Stimulated activated CD4-positive, alpha-beta T cell treated with anti-CD3 and anti-CD28 coated beads, Interleukin-4, amount 100 ng/mL, for 4 hours (primary cell): ENCODE measurements around the gene CCDC27.

Experiments
- DNase-seq, 2 experiments: peaks; one replicate each; pipeline ENCODE4 v3.0.0-alpha.2; 2020

Gene CCDC27

DNA sequence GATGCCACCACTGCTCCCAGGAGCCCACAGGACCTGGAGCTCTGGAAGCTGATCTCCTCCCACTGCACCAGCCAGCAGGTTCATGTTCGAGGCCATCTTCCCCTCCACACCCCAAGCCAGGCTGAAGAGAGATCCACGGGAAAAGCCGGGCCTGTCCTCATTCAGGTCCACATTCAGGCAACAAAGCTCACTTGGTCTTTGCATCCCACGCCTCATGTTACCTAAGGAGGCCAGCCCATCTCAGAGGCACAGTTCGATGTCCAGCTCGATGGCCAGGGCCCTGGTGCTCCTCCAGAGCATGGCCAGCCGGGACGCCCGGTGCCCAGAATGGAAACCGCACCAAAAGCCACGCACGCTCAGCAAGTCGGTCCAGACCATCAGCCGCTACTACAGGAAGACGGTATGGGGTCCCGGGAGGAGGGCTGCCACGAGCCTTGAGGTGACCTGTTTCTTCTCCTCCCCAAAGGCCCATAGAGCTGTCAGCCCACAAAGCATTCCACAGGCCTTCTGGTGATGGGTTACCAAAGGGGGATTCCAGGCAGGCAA is at the start of gene CCDC27:
Gene CCDC27, plus strand, starts transcription at position 51 of the 546 bp plus-strand sequence. Its CDS starts 32 bp downstream, at position 83.
- DNase-seq: no peak

DNA sequence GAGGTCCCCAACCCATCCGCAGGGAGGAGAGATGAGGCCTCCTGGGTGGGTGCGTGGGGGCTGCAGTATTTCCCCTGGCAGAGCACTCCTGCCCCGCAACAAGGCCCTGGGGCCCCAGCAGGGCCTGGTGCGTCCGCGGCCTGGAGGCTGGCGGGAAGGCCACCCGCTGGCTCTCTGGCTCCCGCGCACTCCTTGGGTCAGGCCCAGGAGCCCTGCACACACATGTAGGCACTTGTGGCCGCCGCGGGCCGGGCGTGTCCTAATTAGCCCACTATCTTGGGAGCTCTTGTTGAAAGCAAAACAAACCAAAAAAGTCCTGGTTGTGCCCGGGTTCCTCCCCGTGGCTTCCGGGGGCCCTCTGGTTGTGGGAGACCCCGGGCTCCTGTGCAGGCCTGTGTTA is 49.7 kb upstream of the CCDC27 start:
- DNase-seq: no peak

DNA sequence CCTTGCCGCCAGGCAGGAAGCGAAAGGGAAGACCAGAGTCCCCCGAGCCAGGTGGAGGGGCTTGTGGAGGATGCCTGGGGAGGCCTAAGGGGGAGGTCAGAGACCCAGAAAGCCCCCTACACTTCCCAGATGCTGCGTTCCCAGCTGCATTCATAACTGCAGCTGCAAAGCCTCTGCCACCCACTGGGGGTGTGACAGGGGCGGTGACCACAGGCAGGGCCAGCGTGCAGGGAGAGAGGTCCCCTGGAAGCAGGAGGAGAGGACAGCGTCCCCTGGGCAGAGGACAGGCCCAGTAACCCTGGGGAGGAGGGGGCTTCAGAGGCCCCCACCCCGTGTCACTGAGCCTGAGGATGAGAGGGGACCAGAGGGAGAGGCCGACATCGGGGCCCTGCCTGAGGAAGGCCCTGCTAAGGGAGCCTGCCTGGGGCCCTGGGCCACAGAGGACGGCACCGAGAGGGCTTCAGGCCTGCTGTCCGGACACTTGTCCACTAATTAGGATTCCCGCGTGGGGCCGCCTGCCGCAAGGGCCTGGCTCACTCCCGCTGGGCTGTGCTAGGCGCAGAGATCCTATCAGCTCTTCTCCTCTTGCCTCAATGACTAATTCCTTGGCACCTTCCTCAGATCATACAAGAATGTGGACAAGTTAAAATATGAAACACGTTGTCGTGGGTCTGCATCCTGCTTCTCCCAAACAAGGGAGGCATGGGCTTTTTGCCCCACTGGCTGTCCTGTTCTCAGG is 49.1 kb upstream of the CCDC27 start:
- DNase-seq: no peak

DNA sequence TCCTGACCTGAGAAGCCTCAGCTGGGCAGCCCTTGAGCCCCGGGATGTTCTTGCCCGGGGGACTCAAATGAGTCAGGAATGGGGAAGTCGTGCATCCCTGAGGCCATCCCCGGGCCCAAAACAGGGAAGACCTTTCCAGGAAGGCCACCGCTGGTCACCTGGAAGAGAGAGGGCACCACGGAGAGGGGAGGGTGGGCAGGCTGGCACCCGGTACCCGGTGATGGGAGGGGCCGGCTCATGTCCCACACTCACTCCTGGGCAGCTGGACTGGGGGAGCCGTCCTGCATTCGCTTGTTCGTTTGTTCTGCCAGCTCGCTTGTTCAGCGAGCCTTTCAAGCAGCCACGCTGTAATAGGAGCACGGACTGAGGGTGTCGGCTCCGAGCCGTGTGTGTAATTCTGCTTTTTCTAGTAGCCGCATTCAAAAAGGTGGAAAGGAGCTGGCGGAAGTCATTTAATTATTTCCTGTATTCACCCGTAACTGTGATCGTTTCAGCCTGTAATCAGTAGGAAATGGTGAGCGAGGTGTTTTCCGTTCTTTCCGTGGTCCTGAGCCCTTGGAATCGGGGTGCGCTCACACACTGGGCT is 48.4 kb upstream of the CCDC27 start:
- no peak for DNase-seq

DNA sequence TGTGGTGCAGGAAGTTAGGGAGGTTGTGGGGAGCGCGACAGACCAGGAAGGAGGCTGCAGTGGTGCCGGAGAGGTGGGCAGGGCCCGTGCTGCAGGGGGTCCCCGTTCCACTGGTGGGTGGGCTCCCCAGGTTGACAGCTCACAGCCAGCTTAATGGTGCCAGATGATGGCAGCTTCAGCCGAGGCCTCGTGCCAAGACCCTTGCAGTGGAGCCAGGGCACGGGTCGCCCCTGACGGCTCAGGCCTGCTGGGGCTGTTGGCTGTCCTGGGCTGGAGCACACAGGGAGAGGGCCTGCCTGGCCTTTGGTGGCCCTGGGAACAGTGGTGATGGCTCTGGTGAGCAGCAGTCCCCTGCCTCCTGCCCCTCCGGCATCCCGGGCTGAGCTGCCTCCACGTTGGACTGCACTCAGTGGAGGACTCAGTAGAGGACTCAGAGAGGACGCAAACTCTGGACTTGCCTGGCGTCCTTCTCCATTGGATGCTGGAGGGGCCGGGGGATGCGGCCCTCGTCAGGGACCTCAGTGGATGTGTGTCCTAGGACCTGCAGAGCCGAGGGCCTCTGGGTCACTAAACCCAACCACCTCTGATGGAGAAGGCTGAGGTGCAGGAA is 46.8 kb upstream of the CCDC27 start:
- no peak for DNase-seq

DNA sequence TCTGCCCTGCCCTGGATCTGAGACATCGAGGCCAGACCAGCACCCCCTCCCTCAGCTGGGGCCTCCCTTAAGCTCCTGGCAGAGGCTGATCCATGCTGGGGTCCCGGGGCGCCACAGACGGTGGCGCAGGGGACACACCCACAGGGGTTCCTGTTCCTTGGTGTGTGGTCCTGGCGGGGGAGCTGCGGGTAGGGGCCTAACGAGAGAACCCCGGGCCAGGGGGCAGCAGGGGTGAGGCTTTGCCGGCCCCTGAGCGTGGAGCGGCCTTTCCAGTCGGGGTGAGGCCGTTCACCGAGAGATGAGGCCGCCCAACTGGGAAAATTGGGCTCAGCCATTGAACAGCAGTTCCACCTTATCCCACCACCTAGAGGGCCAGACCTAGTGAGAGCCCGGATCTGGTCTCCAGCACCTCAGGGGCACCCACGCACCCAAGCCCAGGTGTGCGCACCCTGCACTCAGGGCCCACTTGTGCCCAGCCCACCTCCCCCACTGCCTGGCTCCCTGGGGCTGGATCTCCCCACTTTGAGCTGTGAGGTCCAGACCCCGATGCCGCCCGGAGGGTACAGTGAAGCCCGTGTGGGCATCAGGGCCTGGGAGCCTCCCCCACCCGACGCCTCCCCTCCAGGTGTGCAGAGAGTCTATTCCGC is 45.5 kb upstream of the CCDC27 start:
- DNase-seq: no peak

DNA sequence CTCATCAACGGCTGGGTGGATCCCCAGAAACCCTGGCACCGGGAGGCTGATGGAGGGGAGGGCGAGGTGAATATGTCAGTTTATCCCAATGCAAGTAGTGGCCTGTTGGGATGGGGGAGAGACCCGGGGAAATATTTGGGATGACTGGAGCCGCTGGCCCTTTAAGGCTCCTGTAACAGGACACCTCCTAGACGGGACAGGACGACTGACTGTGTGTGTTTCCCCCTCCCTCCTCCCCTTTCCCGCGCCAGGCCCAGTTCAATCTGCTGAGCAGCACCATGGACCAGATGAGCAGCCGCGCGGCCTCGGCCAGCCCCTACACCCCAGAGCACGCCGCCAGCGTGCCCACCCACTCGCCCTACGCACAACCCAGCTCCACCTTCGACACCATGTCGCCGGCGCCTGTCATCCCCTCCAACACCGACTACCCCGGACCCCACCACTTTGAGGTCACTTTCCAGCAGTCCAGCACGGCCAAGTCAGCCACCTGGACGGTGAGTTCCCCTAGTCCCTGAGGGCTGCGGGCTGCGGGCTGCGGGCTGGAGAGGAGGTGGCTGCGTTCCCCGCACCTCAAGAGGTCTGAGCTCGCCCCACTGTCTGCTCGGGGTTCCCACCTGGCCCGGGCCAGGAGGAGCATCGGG is 44.8 kb upstream of the CCDC27 start:
- no peak for DNase-seq

DNA sequence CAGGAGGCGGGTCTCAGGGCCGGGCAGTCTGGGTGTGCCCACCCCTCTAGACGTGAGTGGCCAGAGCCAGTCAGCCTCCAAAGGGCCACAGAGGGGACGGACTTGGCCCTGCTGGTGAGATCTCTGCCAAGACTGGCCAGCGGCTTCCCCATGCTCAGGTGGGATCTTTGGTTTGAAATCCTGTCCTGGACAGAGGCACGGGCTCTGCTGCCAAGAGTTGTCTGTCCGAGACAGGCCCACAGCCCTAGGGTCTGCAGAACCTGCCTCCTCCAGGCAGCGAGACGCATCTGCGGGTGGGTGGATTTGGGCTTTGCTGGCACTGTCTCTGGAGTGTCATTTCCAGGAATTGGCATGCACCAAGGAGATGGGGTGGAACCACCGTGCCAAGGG is 44.3 kb upstream of the CCDC27 start:
- DNase-seq: no peak

DNA sequence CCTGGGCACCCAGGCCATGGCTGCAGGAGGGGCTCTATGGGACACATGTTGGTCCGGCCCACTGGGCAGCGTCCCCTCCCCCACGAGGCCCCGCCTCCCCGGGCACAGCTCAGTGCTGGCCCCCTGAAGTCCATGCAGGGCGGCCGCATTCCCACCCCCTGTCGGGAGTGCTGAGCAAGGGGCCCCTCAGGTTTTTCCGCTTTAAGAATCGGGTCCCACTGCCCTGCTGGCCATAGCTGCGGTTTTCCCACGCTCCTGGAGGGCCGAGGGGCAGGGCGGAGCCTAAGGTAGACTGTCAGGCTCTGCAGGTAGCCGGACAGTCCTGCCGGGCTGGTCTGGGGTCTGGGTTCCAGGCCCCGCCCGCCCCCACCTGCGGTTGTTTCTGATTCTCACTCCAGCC is 43.5 kb upstream of the CCDC27 start:
- DNase-seq: no peak

DNA sequence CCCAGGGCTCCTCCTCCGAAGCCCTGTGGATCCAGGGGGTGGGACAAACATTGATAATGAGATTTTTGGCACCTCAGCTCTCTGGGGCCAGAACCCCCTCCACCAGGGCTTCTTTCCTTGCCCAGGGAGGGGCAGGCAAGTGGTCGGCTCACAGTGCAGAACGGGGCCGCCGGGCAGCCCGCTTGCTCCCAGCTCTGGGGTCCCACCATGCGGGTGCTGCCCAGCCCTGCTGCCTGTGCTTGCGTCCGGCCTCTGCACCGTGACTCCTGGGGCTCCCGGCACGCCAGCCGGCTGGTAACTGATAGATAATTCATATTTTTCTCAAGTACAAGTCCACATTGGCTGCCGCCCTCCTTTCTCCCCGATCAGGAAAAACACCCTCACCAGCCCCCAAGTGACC is 42.0 kb upstream of the CCDC27 start:
- DNase-seq: no peak

DNA sequence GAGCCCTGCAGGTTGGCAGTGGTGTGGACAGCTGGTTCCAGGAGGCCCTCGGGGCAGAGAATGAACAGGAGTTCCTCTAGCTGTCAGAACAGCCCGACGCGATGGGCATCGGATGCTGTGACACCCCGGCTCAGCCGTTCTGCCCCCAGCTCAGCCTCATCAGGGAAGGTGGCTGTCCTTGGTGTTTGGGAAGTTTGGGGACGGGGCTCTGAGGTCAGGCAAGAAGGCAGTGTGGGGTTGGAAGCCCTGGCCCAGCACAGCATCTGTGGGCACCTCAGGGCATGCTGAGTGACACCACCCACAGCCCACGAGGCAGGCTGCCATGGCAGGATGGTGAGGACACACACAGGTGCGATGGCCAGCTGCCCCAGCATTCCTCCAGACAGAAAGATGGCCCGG is 40.9 kb upstream of the CCDC27 start:
- DNase-seq: no peak

DNA sequence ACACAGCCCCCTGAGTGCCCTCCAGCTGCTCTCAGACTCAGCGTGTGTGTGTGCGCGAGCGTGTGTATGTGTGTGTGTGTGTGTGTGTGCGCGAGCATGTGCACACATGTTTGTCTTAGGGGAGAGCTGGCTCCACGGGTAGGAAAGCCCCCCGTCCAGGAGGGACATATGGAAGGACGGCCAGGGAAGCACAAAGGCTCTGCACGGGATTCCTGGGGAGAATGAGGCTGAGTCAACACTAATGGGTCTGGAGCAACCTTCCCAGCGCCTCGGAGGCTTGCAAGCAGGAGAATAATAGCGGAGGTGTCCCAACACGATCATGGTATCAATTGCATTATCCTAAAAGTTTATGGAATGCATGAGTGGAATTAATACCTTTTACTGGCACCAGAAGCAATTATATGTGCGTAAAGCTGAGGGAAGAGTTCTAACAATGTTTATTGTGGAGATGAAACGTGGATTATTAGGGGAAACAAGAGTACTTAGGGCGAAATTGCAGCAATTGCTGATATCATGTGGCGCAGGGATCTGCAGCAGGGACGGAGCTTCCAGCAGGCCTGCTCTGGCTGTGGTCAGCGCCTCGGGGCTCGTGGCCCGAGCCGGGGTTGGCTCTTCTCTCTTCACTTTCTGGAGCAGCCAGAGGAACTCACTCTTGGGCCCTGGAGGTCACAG is 40.3 kb upstream of the CCDC27 start:
- no peak for DNase-seq

DNA sequence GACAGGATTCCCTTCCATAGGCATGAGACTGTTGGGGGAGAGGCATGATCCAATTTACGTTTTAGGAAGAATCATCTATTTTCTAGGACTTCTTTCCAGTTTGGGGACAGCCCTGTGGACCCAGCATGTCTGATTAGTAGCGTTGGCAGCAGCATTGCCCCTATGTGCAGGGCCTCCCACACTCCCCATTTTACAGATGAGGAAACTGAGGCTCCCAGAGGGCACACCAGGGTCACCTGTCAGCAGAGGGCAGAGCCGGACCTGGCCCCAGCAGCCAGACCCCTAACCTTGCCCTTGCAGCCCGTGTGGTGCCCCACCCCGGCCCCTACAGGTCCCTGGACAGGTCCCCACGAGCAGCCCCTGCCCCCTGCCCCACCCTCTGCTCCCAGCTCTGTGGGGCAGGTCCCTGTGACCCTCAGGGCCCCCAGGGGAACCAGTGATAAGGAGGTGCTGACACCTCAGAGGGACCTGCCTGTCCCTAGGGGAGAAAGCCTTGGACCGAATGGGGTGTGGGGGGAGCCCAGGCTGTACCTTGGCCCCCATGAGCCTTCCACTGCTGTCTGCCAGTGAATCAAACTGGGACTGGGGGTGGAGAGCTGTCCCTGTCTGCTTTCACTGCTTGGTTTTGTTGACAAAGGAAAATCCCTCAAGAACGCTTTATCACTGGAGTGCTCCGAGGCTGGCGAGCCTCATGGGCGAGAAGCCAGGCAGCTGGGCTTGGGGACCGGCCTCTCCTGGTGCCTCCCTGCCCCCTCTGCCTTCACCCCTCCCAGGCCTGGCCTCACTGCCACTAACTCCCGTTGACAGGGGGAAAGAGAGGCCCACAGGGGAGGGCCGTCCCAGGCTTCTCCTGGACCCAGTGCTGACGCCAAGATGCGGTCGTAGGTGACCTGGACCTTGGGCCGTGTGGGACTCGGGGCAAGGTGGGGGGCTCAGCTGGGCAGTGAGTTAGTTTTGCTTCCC is 39.4 kb upstream of the CCDC27 start:
- no peak for DNase-seq

DNA sequence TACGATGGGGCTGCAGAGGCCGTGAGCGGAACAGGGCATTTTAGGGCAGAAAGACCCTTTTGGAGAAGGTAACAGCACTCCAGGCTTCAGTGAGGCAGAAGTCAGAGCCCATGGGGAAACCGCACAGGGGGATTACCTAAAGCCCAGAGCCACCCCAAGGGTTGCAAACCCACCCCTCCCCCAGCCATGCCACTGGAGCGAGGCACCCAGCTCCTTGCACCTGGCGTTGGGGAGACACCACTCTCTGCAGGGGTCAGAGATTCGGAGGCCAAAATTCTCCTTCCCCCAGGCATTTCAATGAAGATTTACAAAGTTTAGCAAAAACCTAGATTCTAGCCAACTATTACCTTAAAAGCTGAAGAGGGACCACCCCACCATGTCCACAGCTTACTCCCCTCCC is 38.4 kb upstream of the CCDC27 start:
- no peak for DNase-seq

DNA sequence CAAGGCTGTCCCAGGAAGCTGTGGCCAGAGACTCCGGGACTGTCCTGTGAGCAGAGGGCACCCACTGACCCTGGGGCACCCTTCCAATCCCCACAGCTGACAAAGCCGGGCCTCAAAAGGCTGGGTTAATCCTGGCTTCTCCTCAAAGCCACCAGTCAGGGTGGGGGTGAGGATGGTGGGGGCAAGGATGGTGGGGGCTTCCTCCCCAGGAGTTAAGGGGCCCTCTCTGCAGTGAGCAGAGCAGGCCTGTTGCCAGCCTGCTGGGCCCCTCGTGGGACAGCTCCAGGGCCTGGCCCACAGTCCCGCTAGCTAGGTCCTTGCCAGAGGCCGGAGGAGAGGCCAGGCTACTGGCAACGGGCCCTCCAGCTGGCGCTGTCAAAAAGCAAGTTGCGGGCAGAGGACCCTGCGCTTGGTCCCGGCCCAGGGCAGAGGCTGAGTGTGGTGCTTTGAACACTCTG is 37.9 kb upstream of the CCDC27 start:
- DNase-seq: no peak

DNA sequence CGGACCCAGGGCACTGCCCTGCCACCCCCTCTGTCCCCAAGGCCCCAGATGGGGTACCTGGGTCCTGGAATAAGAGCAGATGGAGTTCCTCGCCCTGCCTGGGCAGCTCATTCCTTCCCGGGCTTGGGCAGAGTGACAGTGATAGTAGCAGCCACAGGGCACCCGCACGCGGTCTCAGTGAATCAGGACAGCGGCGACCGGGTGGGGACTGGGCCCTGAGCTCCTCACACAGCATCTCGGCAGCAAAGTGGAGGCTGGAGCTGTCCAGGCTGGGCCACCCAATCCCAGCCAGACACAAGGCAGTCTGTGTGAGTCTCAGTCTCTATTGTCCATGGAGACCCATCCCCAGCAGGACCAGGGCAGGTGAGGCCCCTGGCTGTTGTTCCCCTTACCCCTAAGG is 37.4 kb upstream of the CCDC27 start:
- DNase-seq: no peak

DNA sequence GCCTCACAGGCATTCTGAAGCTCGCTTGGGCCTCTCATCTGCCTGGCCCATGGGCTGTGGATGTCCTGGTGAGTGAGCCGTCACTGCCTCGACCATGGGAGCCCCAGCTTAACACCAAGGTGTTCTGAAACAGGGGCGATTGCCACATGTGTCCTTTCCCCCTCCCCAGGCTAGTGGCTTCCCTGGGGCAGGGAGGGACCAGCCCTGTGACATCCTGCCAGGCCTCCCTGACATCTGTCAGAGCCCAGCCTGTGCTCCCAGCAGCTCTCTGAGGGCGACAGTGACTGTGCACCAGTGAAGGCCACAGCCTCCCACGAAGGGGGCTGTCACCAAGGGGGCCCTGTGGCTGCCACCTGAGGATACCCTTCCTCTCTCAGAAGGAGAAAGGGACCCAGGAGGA is 35.9 kb upstream of the CCDC27 start:
- no peak for DNase-seq

DNA sequence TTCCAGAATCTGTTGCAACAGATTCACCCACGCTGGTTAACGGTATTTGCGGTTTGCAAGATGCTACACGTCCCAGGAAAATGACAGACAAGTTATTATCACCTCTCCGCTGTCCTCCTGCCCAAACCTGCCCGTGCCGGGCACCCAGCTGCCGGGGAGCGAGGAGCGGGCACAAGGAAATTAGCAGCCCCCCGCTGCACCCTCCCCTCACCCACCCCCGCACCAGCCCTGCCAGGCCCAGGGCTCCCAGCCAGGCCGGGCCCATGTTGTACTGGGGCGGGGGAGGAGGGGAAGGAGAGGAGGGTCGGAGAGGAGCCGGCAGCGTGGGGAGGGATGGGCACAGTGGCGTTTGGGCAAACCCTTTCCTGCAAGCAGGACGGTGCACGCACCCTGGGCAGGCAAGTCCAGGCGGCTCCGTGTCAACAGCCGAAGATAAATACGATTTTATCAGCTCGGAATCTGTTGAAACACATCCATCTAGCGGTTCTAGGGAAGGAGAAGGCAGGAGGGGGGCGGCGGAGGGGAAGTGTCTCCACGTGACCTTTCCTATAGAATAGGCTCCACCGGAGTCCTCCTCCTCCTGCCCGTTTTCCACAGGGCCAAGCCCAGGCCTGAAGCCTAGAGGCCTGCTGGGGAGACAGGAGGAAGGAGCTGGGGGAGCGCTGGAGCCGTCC is 35.1 kb upstream of the CCDC27 start:
- no peak for DNase-seq

DNA sequence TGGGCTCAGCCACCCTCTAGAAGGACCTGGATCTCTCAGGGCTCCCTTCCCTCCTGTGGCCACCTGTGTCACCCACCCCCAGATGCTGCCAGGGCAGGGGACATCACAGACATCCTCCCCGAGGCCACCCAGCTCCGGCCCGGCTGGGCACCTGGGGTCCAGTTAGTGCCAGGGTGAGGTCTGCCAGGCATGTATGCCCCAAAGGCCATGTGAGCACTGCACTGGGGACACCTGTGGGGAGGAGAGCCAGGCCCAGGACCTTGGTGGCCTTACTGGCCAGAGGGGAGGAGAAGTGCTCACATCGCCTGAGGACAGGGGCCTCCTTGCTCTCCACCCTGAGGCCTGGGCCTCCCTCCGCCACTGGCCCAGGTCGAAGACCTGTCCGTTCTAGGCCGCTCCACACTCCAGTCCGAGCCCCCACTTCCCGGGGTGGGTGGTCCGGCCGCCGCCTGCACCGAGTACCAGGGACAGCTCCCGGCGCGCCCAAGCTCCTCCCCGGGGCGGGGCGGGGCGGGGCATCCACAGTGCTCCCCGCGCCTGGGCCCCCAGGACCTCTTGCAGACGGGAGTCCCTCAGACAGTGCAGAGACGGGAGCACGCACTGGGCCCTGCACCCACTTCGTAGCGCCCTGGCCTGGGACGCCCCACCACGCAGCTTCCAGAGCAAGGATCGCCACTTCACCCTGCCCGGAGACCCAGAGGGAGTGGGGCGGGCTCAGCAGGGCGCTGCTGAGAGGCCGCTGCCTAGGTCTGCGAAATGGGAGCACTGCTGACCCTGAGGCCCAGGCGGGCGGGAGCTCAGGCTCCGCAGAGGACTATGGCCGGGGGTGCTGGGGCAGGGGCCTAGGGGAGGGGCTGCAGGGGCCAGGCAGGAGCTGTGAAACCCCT is 34.3 kb upstream of the CCDC27 start:
- DNase-seq: peak in 1 of 2 experiments; percentile 17

DNA sequence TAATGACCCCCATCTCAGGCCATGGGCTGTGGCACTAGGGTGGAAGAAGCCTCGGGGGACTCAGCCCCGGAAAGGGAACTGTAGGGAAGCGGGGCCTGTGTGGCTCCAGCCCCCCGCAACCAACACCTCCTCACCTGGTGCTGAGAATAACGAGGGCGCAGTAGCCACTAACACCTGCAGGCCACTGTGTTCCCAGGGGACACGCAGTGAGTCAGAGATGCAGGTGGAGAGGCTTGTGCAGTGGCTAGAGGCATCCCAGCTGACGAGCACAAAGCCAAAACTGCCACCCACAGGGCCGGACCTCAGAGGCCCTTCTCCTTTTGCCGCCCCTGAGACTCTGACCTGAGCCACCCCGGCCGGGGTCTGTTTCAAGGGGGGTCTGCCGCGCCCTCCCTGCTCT is 33.5 kb upstream of the CCDC27 start:
- no peak for DNase-seq
